HG03378 (cell line): Measurements from ENCODE around the gene MAP2K1.
"Not testable (repeated sequence)": the region's sequence is repeated elsewhere in the genome, so short reads cannot be mapped to it uniquely, and the experiment has no call there.

Source experiments
- ATAC-seq: cut with Tn5 transposase; IDR thresholded peaks from one replicate; pipeline ENCODE4 v1.9.1; 2021; ENCODE audit warnings: mild to moderate bottlenecking, moderate library complexity; ENCODE audit not compliant: unreplicated experiment

MAP2K1 gene

DNA sequence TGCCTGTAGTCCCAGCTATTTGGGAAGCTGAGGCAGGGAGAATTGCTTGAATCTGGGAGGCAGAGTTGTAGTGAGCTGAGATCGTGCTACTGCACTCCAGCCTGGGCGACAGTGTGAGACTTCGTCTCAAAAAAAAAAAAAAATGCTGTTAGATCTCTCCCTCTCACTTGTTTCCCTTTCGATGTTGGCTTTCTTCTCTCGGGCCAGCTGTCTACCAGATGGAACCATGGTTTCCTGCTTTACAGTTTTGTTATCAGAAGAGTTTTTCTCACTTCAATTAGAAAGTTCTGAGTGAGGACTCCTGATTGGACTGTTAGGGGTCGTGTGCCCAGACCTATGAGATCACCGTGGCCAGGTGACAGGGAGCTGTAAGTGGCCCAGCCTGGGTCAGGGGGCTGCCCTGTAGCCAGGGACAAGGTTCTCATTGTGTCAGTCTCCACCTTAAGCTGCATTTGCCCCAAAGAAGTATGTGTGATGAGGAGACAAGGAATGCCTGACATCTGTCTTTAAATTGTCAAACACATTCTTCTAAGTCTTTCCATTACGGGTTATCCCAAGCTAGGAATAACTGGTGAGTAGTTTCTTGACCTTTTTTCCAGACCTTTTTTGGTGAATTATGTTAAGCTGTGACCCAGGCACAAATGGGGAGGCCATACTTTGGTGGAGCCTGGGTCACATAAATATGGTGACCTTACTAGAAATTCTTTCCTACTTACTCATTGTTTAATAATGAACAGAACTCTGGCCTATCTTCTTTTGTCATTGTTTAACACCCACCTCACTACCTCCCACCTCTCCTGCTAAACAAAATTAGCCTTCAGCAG is 85.7 kb downstream of the MAP2K1 start:
- ATAC-seq: peak; percentile 86

- ATAC-seq: no peak
Measured at GRCh38 chr15:66474135-66474534, 87.4 kb downstream of the MAP2K1 start.

DNA sequence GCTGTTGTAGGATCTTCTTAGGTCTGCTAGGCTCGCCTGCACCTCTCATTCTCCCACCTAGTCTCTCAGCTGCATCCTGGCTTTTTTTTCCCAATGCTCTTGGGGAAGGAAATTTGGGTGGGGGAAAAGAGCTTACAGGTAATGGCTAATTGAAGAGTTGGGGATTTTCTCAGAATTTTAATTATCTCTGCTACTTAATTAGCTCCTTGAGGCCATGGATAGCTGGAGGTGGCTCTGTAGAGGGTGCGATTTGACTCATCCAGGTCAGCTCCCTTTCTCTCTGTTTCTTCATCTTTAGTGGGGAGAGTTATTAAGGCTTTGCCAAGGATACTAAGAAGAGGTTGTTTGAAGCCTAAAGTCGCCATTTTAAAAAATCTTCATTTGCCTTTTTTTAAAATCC is 88.3 kb downstream of the MAP2K1 start:
- no peak for ATAC-seq

GRCh38 chr15:66476535-66476934 is 89.8 kb downstream of the MAP2K1 start:
- ATAC-seq: no peak

DNA sequence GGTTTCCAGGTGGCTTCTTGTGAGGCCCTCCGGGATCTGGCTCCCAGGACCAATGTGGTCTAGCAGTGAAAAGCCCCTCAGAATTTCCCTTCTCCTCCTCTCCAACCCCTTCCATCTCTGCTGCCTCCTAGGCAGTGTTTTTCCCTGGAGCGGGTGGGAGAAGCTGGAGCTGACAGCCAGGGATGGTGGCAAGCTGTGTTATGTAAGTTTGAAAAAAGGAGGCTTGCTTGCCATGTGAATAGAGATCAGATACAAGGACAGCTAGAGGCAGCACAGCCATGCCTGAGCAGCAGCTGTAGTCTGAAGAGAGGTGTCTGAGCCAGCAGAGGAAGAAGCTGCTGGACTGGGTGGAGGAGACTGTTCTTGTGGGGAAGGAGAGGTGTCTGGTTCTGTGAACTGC is 90.3 kb downstream of the MAP2K1 start:
- ATAC-seq: no peak

DNA sequence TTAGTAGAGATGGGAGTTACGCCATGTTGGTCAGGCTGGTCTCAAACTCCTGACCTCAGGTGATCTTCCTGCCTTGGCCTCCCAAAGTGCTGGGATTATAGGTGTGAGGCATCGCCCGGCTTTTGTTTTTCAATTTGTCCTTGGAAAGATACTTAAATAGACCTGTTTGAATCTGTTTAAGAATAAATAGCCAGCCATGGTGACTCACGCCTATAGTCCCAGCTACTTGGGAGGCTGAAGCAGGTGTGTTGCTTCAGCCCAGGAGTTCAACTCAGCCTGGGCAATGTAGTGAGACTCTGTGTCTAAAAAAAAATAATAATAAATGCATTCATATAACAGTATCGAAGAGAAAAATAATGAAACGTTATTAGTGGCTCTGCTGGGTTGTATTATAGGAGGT is 93.6 kb downstream of the MAP2K1 start:
- no peak for ATAC-seq

DNA sequence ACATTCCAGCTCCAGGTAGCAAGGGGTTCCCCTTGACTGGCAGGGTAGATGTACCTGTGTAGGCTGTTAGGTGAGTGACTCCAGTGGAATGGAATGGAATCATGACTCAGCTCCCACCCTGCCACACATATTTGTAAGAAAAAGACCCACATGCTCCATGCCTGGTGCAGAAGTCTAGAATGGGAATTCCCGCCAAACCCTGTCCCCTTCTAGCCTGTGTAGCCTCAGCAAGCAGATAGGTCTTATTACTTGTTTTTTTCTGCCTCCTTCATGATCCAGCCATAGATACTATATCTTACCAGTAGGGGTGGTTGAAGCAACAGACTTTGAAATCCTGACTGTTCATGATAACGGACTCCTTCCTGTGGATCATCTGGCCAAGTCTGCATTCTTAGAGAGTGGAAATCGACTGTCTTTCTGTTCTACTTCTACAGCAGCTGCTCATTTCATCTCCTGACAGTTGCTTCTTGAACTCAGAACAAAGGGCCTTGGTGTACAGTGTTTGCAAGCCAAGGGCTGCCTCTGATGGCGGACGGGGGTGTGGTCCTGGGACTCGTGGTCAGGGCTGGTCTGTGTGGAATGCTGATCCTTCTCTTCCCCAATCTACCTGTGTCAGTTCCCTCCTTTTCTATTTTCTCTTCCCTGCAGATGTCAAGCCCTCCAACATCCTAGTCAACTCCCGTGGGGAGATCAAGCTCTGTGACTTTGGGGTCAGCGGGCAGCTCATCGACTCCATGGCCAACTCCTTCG is 94.6 kb downstream of the MAP2K1 start:
- ATAC-seq: no peak

GRCh38 chr15:66482539-66482938 is 95.8 kb downstream of the MAP2K1 start:
- no peak for ATAC-seq

DNA sequence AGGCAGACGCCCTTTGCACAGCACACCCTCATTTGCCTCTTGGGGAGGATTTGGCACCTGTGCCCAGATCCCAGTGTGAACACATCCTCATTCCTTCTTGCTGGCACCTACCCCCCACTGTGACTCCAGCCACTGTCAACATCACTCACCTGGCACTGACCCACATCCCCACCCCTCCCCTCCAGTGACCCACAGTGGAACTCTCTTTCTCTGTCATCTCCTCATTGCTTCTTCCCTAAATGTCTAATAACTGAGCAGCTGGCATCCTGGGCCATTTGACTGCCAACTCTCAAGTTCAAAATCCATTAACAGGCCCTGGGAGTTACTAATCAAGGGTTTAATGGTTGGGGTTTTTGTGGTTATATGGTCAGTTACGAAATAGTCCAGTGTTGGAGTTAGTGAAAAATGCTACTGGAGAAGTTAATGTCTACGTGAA is 96.4 kb downstream of the MAP2K1 start:
- ATAC-seq: no peak

GRCh38 chr15:66484539-66485112 is 97.9 kb downstream of the MAP2K1 start:
- no peak for ATAC-seq

- ATAC-seq: no peak
Measured at GRCh38 chr15:66486887-66487286, 100.2 kb downstream of the MAP2K1 start.

DNA sequence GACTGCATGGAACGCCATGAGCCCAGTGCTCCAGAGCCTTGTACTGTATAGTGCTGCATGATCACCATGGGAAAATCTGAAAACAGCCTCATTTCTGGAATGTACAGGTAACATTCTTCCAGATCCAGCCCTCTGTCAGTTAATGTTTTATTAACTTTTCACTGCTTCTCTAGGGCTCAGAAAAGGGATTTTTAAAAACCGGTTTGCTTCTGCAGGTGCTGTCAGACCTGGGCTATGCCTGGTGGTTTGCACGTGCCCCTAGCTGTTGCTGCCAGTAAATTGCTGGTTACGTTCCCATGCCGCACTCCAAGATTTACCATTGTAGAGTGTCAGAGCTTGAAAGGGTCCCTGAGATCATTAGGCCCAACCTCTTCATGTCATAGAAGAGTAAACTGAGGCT is 101.8 kb downstream of the MAP2K1 start:
- ATAC-seq: no peak

GRCh38 chr15:66489179-66489791 is 102.6 kb downstream of the MAP2K1 start:
- ATAC-seq: no peak

GRCh38 chr15:66491846-66492245 is 105.1 kb downstream of the MAP2K1 start:
- no peak for ATAC-seq

GRCh38 chr15:66494262-66494661 is 107.5 kb downstream of the MAP2K1 start:
- ATAC-seq: no peak

GRCh38 chr15:66496951-66497501 is 110.3 kb downstream of the MAP2K1 start:
- peak; percentile 3 for ATAC-seq

DNA sequence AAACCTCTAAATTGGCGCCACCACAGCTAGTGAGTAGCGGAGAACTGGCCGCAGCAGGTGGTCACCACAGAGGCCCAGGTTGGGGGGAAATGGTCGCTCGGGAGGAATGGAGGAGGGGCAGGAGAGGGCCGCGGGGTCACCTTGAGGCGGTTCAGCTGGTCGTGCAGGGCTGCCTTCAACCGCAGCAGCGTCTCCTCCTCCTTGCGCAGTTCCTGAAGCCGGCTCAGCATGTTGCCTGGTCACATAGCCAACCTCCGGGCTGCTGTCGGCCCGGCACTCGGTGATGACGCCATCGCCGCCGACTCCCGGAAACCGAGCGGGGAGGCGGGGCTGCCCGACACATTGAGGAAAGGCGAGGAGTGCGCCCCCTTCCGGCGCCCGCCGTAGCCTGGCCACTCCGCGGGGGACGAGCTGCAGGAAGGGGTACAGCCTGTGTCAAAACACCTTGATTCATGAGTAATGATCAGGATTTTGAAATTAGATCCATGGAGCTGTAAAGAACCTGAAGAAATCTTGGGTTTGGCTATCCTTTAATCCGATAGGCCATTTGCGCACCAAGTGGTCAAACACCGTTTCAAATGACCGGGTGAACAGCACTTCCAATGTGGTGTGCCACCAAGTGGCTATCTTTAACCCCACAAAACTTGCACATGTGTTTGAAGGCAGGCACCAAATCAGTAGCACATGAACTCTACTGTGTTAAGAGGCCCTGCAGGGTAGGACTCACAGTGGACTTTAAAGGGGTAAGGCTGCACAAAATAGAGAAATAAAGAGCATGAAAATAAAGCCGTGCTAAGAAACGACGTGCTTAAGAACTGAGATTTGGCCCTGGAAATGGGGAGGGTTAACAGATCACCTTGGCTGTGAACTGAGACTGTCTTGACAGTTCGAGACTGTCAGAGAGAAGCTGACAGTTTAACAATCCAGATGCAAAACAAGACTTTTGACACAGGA is 111.1 kb downstream of the MAP2K1 start, which contains the start of gene SNAPC5:
Gene SNAPC5 (minus strand): TSS at position 261 of the 954 bp plus-strand sequence. CDS start 31 bp downstream, at position 230.
- peak; percentile 73 for ATAC-seq

DNA sequence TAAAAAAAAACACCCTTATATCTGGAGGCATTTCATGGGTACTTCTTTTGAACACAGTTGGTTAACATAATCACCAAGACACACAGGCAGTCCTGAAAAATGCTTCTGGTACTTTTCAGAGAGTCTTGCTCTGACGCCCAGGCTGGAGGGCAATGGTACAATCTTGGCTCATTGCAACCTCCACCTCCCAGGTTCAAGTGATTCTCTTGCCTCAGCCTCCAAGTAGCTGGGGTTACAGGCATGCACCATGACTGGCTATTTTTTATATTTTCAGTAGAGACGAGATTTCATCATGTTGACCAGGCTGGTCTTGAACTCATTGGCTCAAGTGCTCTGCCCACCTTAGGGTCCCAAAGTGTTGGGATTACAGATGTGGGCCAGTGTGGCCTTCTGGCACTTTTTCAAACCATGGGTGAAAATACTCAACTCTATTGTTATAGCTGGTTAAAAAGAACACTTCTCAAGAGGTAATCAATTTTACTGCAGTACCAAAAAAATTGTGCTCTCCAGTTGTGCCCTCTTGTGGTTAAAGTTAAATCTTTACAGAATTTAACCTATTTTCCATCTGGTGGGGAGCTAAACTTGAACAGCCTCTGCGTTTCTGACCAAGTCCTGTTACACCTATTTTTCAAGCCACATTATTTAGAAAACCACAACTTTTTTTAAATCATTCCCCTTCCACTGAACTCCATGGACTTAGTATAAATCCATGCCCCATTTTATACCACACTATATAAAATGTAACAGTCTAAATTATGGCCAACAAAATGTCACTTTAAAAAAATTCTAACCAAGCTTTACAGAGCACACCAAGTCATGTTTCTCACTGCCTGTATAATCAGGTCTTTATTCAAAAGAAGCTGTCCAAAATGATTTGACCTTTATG is 112.0 kb downstream of the MAP2K1 start:
- ATAC-seq: no peak

GRCh38 chr15:66500346-66500745 is 113.6 kb downstream of the MAP2K1 start:
- not testable (repeated sequence) for ATAC-seq
